ENCODE results near the gene EXOC4.

DNA sequence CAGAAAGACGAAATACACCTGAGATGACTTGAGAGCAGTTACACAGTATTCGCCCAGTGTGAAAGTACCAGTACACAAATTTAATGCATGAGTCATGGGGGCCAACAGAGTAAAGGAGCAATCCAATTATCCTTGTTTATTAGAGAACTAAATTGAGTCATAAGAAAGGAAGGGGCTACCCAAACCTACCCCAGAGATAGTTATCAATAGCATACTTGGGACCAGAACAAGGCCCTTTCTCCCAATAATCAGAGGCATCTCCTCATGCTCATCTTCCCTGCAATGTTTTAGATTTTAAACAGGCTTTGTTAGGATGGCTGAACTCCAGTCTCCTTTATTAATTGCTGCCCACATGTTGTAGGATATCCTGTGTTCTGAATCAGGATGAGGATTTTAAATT lies 634.6 kb downstream of the EXOC4 start:
- TF ChIP-seq POLR2A (IDR thresholded peaks at IDR 0.05) (no peak), POLR2AphosphoS5 (IDR thresholded peaks at IDR 0.05) (no peak)
- TF ChIP-seq, protein P1, sequence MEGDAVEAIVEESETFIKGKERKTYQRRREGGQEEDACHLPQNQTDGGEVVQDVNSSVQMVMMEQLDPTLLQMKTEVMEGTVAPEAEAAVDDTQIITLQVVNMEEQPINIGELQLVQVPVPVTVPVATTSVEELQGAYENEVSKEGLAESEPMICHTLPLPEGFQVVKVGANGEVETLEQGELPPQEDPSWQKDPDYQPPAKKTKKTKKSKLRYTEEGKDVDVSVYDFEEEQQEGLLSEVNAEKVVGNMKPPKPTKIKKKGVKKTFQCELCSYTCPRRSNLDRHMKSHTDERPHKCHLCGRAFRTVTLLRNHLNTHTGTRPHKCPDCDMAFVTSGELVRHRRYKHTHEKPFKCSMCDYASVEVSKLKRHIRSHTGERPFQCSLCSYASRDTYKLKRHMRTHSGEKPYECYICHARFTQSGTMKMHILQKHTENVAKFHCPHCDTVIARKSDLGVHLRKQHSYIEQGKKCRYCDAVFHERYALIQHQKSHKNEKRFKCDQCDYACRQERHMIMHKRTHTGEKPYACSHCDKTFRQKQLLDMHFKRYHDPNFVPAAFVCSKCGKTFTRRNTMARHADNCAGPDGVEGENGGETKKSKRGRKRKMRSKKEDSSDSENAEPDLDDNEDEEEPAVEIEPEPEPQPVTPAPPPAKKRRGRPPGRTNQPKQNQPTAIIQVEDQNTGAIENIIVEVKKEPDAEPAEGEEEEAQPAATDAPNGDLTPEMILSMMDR (IDR thresholded peaks at IDR 0.05) = no peak
